SU-DHL-6 (cell line): ENCODE results near the gene HSDL1.

Source experiments
- H2AFZ ChIP-seq: fragments of 200-600 bp; sonication (generic); 2 replicates; pipeline ENCODE4 v1.6.1; 2014; ENCODE audit warnings: low read depth, mild to moderate bottlenecking, moderate library complexity, mixed read lengths, antibody characterized with exemption, low read length; ENCODE audit not compliant: severe bottlenecking
- H3F3A ChIP-seq: fragments of 200-600 bp; shearing (Covaris generic); 2 replicates; pipeline ENCODE4 v1.6.0; 2016; ENCODE audit warnings: antibody characterized with exemption, mild to moderate bottlenecking; ENCODE audit not compliant: insufficient read depth
- H3K27ac ChIP-seq: fragments of 200-600 bp; sonication (generic); 2 replicates; pipeline ENCODE4 v1.5.1; 2016; ENCODE audit warnings: low read depth, mild to moderate bottlenecking, low read length, moderate library complexity, mixed read lengths
- H3K27me3 ChIP-seq: fragments of 200-600 bp; sonication (generic), shearing (Covaris generic); 2 replicates; pipeline ENCODE4 v1.6.0; 2014; ENCODE audit warnings: mild to moderate bottlenecking, low read length
- H3K36me3 ChIP-seq: fragments of 200-600 bp; sonication (generic); 2 replicates; pipeline ENCODE4 v1.6.1; 2014; ENCODE audit warnings: mild to moderate bottlenecking, low read length, mixed read lengths
- H3K4me2 ChIP-seq: fragments of 300-600, 200-600 bp; shearing (Covaris generic), sonication (generic); 2 replicates; pipeline ENCODE4 v1.6.0; 2014; ENCODE audit warnings: low read length, low read depth, mild to moderate bottlenecking; ENCODE audit not compliant: poor library complexity, severe bottlenecking
- H3K4me3 ChIP-seq: fragments of 200-600 bp; sonication (generic); 2 replicates; pipeline ENCODE4 v1.5.1; 2014; ENCODE audit warnings: antibody characterized with exemption, low read length, mild to moderate bottlenecking, mixed read lengths; ENCODE audit not compliant: insufficient read depth, poor library complexity, severe bottlenecking
- H3K79me2 ChIP-seq: fragments of 200-600 bp; sonication (generic); 2 replicates; pipeline ENCODE4 v1.6.1; 2014; ENCODE audit warnings: mild to moderate bottlenecking, low read length, moderate library complexity; ENCODE audit not compliant: insufficient read depth
- H3K9ac ChIP-seq: fragments of 200-600 bp; sonication (generic); 2 replicates; pipeline ENCODE4 v1.7.0; 2014; ENCODE audit warnings: mild to moderate bottlenecking, low read length
- H3K9me2 ChIP-seq: fragments of 200-600 bp; sonication (generic); replicated peaks from 2 replicates; pipeline ENCODE4 v1.6.1; 2014; ENCODE audit warnings: low read length; ENCODE audit not compliant: insufficient read depth
- H3K9me3 ChIP-seq: fragments of 200-600 bp; sonication (generic); 2 replicates; pipeline ENCODE4 v1.6.1; 2014; ENCODE audit warnings: low read length, mixed read lengths; ENCODE audit not compliant: insufficient read depth
- H4K20me1 ChIP-seq: fragments of 200-600 bp; sonication (generic); 2 replicates; pipeline ENCODE4 v1.6.1; 2014; ENCODE audit warnings: low read depth, mild to moderate bottlenecking, antibody characterized with exemption, low read length, moderate library complexity, mixed read lengths
- EZH2phosphoT487 ChIP-seq: fragments of 200-600 bp; sonication (generic), shearing (Covaris generic); conservative IDR thresholded peaks from 2 replicates; pipeline ENCODE4 v1.6.1; 2018; ENCODE audit warnings: mild to moderate bottlenecking, antibody characterized with exemption, low read length, moderate library complexity, mixed read lengths
- TF ChIP-seq, protein P1 (sequence below): fragments of 200-600 bp; sonication (generic); IDR thresholded peaks from one replicate; pipeline ENCODE4 v1.5.1; 2017; ENCODE audit warnings: antibody characterized with exemption, mild to moderate bottlenecking, low read length, moderate library complexity; ENCODE audit not compliant: insufficient read depth, poor library complexity, severe bottlenecking

Gene HSDL1

DNA sequence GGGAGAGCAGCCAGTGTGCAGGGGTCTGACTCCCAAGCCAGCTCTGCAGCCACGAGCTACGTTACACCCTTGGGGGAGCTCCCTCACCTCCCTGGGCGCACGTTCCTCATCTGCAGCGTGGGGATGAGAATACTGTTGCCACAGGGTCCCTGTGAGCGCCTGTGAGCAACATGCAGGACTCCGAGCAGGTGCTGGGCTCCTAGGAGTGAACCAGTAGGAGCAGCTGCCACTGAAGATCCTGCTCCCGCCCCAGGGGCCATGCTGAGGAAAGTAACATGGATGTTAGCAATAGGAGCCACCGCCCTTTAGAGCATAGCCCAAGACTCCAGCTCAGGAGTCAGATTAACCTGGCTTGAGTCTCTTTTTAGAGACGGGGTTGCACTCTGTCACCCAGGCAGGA, 16.1 kb upstream of the HSDL1 start:
- H3K4me2 ChIP-seq = no peak overlapping the region
- TF ChIP-seq, protein P1, sequence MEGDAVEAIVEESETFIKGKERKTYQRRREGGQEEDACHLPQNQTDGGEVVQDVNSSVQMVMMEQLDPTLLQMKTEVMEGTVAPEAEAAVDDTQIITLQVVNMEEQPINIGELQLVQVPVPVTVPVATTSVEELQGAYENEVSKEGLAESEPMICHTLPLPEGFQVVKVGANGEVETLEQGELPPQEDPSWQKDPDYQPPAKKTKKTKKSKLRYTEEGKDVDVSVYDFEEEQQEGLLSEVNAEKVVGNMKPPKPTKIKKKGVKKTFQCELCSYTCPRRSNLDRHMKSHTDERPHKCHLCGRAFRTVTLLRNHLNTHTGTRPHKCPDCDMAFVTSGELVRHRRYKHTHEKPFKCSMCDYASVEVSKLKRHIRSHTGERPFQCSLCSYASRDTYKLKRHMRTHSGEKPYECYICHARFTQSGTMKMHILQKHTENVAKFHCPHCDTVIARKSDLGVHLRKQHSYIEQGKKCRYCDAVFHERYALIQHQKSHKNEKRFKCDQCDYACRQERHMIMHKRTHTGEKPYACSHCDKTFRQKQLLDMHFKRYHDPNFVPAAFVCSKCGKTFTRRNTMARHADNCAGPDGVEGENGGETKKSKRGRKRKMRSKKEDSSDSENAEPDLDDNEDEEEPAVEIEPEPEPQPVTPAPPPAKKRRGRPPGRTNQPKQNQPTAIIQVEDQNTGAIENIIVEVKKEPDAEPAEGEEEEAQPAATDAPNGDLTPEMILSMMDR = no peak
- TF ChIP-seq EZH2phosphoT487 = no peak
- no peak overlapping the region for H3K4me3 ChIP-seq

DNA sequence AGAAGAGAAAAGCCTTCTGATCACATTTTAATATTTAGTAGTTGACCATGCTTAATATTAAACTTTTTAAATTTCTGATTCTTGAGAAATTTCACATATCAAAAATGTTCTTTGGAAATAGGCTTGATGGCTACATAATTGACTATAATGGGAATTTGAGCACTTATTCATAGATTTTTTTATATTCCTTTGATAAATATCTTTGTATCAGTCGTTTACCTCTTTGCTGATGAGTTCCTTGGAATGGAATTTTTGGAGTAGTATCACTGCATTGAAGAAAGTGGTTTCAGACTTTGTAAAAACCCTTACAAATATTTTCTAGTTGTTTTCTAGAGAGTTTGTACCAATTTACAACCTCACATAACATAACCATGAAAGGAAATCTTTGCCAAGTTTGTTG, 14.8 kb upstream of the HSDL1 start:
- Histone ChIP-seq H3K9ac (no peak overlapping the region), H3F3A (no peaks in the 10 kb centered on the region), H3K4me2 (no peak overlapping the region), H3K79me2 (no peaks in the 10 kb centered on the region), H2AFZ (no peak overlapping the region), H3K4me3 (no peak overlapping the region), H3K27me3 (no peaks in the 10 kb centered on the region), H3K9me2 (no peaks in the 10 kb centered on the region), H3K36me3 (no peaks in the 10 kb centered on the region), H3K9me3 (no peaks in the 10 kb centered on the region), H4K20me1 (no peaks in the 10 kb centered on the region), H3K27ac (no peak overlapping the region)
- no peak for TF ChIP-seq EZH2phosphoT487
- TF ChIP-seq, protein P1 = no peak

More for the DNA sequence above, 16.1 kb upstream of the HSDL1 start:
- H3K9ac ChIP-seq = no peak overlapping the region
- no peaks in the 10 kb centered on the region for H3K9me3 ChIP-seq
- no peaks in the 10 kb centered on the region for H3K27me3 ChIP-seq
- no peaks in the 10 kb centered on the region for H4K20me1 ChIP-seq
- no peaks in the 10 kb centered on the region for H3F3A ChIP-seq
- no peaks in the 10 kb centered on the region for H3K9me2 ChIP-seq
- no peaks in the 10 kb centered on the region for H3K79me2 ChIP-seq
- H2AFZ ChIP-seq = no peak overlapping the region
- no peak overlapping the region for H3K27ac ChIP-seq
- no peaks in the 10 kb centered on the region for H3K36me3 ChIP-seq

DNA sequence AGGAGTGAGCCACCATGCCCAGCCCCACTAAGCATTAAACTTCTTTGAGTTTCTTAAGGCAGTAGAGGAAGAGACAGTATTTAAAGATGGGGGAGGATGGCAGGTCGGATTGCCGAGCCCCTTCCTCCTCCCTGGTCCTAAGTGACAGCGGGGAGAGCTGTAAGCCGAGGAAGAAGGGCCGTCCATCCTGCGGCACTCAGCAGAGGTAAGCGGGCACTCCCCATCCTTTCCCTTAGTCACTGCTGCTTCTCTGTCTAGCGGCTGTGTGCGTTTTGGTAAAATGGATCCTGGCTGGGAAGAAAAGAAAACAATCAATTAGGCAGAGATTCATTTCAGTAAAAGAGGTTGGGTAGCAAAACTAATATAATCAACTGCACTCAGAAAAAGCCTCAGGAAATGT, 14.0 kb upstream of the HSDL1 start:
- Histone ChIP-seq H3K27ac (no peak overlapping the region), H2AFZ (no peak overlapping the region), H3F3A (no peaks in the 10 kb centered on the region), H3K9ac (no peak overlapping the region), H3K9me3 (no peaks in the 10 kb centered on the region), H3K4me2 (no peak overlapping the region), H3K36me3 (no peaks in the 10 kb centered on the region), H3K4me3 (no peak overlapping the region), H3K79me2 (no peaks in the 10 kb centered on the region), H4K20me1 (no peaks in the 10 kb centered on the region), H3K27me3 (no peaks in the 10 kb centered on the region), H3K9me2 (no peaks in the 10 kb centered on the region)
- TF ChIP-seq EZH2phosphoT487 = no peak
- TF ChIP-seq, protein P1 = no peak

DNA sequence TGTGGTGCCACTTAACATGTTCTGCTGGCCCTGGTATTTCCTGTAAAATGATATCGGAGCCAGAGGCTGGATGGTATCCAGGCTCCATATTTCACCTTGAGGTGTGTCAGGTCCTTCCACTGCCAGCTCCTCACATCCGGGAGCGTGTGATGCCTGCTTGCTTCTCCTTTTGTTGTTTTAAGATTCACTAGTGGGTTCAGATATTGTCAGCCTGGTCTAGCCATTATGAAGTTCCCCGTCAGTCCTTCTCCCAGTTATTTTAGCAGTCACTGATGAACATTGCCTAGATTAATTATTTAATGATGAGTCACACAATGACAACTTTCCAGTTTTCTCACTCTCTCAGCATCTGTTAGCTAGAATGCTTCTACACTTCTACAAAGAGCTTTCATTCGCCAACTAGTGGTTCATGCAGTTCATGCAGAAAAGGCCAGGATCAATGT, 11.4 kb upstream of the HSDL1 start:
- H3K4me2 ChIP-seq = no peak overlapping the region
- H3K27me3 ChIP-seq = no peaks in the 10 kb centered on the region
- H3K9me3 ChIP-seq = no peaks in the 10 kb centered on the region
- H4K20me1 ChIP-seq = no peaks in the 10 kb centered on the region
- no peak overlapping the region for H3K4me3 ChIP-seq
- H3K9ac ChIP-seq = no peak overlapping the region
- H3F3A ChIP-seq = no peaks in the 10 kb centered on the region
- H3K79me2 ChIP-seq = no peaks in the 10 kb centered on the region
- no peak for TF ChIP-seq EZH2phosphoT487
- TF ChIP-seq, protein P1 = no peak
- no peak overlapping the region for H2AFZ ChIP-seq
- no peaks in the 10 kb centered on the region for H3K36me3 ChIP-seq
- H3K9me2 ChIP-seq = no peaks in the 10 kb centered on the region
- H3K27ac ChIP-seq = no peak overlapping the region
